GM12878 (cell line): ENCODE measurements around the gene KRTAP10-6. TPM values are rescaled to one million over a fixed set of nuclear protein-coding genes. Genes with fewer than 3 reads are reported as not detected.

ENCODE experiments used
- ATAC-seq: fragments of 200-7000 bp; cut with Tn5 transposase; 3 replicates; pipeline ENCODE4 v1.9.1; 2020; ENCODE audit warnings: mild to moderate bottlenecking, moderate library complexity
- BruUV-seq: library from RNA; stranded (reverse); fragments of 400-500 nt; replicated peaks from 2 replicates; lab custom pipeline; 2021; lab: Mats Ljungman, UMichigan
- CTCF ChIA-PET: fragments of 300-600 bp; sonication (Branson Sonifier 250); formaldehyde crosslinking; extraction: SDS; loops from one replicate; lab custom pipeline; 2021; ENCODE audit warnings: inconsistent platforms; lab: Yijun Ruan, JAX
- POLR2A ChIA-PET: fragments of 350-600 bp; formaldehyde crosslinking; extraction: SDS; loops from one replicate; lab custom pipeline; 2021; ENCODE audit warnings: inconsistent platforms; lab: Charles Lee
- RAD21 ChIA-PET: fragments of 300-600 bp; sonication (Branson Sonifier 250); formaldehyde crosslinking; loops from one replicate; lab custom pipeline; 2023; ENCODE audit warnings: antibody characterized with exemption; ENCODE audit not compliant: unreplicated experiment; lab: Charles Lee
- SMC1A ChIA-PET: fragments of 300-600 bp; sonication (Branson Sonifier 250); formaldehyde crosslinking; loops from one replicate; lab custom pipeline; 2023; ENCODE audit not compliant: unreplicated experiment, uncharacterized antibody; lab: Charles Lee
- DNase-seq: peaks from one replicate; pipeline ENCODE4 v3.0.0-alpha.2; 2011; ENCODE audit warnings: low read depth, low spot score
- FAIRE-seq: peaks from 3 replicates; lab custom pipeline; 2011; peaks lifted over from hg19 to GRCh38; lab: Jason Lieb, UNC
- H2AFZ ChIP-seq: 2 replicates; pipeline ENCODE4 v1.6.0; 2011; ENCODE audit warnings: low read depth, low read length, control low read depth; ENCODE audit not compliant: control insufficient read depth
- H3K27ac ChIP-seq: 2 replicates; pipeline ENCODE4 v1.5.1; 2011; ENCODE audit warnings: control low read depth; ENCODE audit not compliant: control insufficient read depth, insufficient read depth
- H3K27me3 ChIP-seq, 2 experiments: replicated peaks in 1 of 2; 2 replicates each; pipeline versions ENCODE4 v1.6.0 to v1.6.1; 2011; ENCODE audit warnings: low read length in 1 of 2; ENCODE audit not compliant: control insufficient read depth in 2 of 2, insufficient read depth in 2 of 2
- H3K36me3 ChIP-seq, 2 experiments: 2 replicates each; pipeline ENCODE4 v1.5.1; 2011; ENCODE audit warnings: low read length in 1 of 2; ENCODE audit not compliant: control insufficient read depth in 2 of 2, insufficient read depth in 2 of 2
- H3K4me1 ChIP-seq: 2 replicates; pipeline ENCODE4 v1.6.1; 2011; ENCODE audit warnings: mild to moderate bottlenecking, low read length, moderate library complexity, mixed read lengths; ENCODE audit not compliant: control insufficient read depth, insufficient read depth
- H3K4me2 ChIP-seq: 2 replicates; pipeline ENCODE4 v1.6.0; 2011; ENCODE audit warnings: control low read depth; ENCODE audit not compliant: control insufficient read depth, insufficient read depth
- H3K4me3 ChIP-seq: fragments of 200-600 bp; sonication (generic); 2 replicates; pipeline ENCODE4 v1.5.1; 2016
- H3K79me2 ChIP-seq: 2 replicates; pipeline ENCODE4 v1.6.0; 2011; ENCODE audit warnings: low read length; ENCODE audit not compliant: control insufficient read depth, insufficient read depth
- H3K9ac ChIP-seq: 2 replicates; pipeline ENCODE4 v1.8.0; 2011; ENCODE audit warnings: low read length, control low read depth, mixed read lengths; ENCODE audit not compliant: control insufficient read depth, insufficient read depth
- H3K9me3 ChIP-seq: replicated peaks from 3 replicates; pipeline ENCODE4 v1.5.1; 2011; ENCODE audit warnings: mild to moderate bottlenecking, low read length; ENCODE audit not compliant: control insufficient read depth, insufficient read depth
- H4K20me1 ChIP-seq: 2 replicates; pipeline ENCODE4 v1.6.0; 2011; ENCODE audit not compliant: control insufficient read depth, insufficient read depth
- ATF2 ChIP-seq: IDR thresholded peaks from 2 replicates; pipeline ENCODE4 v1.6.1; 2012; ENCODE audit warnings: low read length, inconsistent platforms
- CBX3 ChIP-seq: fragments of 200-600 bp; sonication (generic); IDR thresholded peaks from 2 replicates; pipeline ENCODE4 v1.6.1; 2016; ENCODE audit warnings: low read depth, borderline replicate concordance
- E4F1 ChIP-seq: fragments of 450-650 bp; IDR thresholded peaks from 2 replicates; pipeline ENCODE4 v1.6.1; 2018; ENCODE audit warnings: borderline replicate concordance, mild to moderate bottlenecking; ENCODE audit not compliant: partially characterized antibody
- FOXK2 ChIP-seq: fragments of 450-650 bp; IDR thresholded peaks from 2 replicates; pipeline ENCODE4 v1.6.1; 2017; ENCODE audit warnings: mild to moderate bottlenecking, moderate library complexity
- IRF5 ChIP-seq: fragments of 450-650 bp; IDR thresholded peaks from 2 replicates; pipeline ENCODE4 v1.6.1; 2017; ENCODE audit warnings: borderline replicate concordance
- MXI1 ChIP-seq: fragments of 150-350 bp; IDR thresholded peaks from 2 replicates; pipeline ENCODE4 v1.6.1; 2011; ENCODE audit warnings: low read depth, mild to moderate bottlenecking, inconsistent platforms, low read length, improper control_type of control experiment
- RELB ChIP-seq: fragments of 450-650 bp; IDR thresholded peaks from 2 replicates; pipeline ENCODE4 v1.6.1; 2017; ENCODE audit warnings: low read depth, mild to moderate bottlenecking, moderate library complexity
- SIX5 ChIP-seq: IDR thresholded peaks from 2 replicates; pipeline ENCODE4 v1.6.1; 2011; ENCODE audit warnings: mild to moderate bottlenecking, low read depth, low read length, moderate library complexity; ENCODE audit not compliant: severe bottlenecking
- ZZZ3 ChIP-seq: IDR thresholded peaks from 2 replicates; pipeline ENCODE4 v1.6.1; 2011; ENCODE audit warnings: low read depth; ENCODE audit not compliant: control insufficient read depth, insufficient read length
- WGBS: methylation state at CpG from one replicate; pipeline ENCODE4 v1.1.6; 2016; ENCODE audit warnings: low lambda C conversion rate; ENCODE audit not compliant: insufficient replicate concordance, insufficient coverage; ENCODE audit errors: missing lambda C conversion rate; 5-methylcytosine and 5-hydroxymethylcytosine counted together
- in situ Hi-C: fragments of 300-500 bp; cut with MboI; formaldehyde crosslinking; loops from 9 replicates; pipeline ENCODE4 v1.14.3; 2018; ENCODE audit warnings: mixed read lengths
- intact Hi-C: fragments of 100-400 bp; cut with micrococcal nuclease; formaldehyde crosslinking; loops from one replicate; pipeline ENCODE4 v1.14.2; 2022; ENCODE audit not compliant: unreplicated experiment
- polyA plus RNA-seq, 11 experiments: library from polyadenylated mRNA; depleted of rRNA in 4 of 11; unstranded in 6 of 11; stranded (reverse) in 5 of 11; fragments of >200 nt; fragmentation: Nextera tagmentation in 4 of 11; fragmentation: Illumina TruSeq in 1 of 11; extraction: Ambion mirVana in 4 of 11; extraction: Trizol in 1 of 11; gene quantifications; 1 replicate in 1 of 11; 2 replicates in 10 of 11; pipeline versions ENCODE4 v1.2.1 to v1.2.3, GENCODE V29; 2011 to 2016; ENCODE audit warnings: inconsistent platforms in 2 of 11, missing spikeins in 2 of 11, low read depth in 1 of 11
- total RNA-seq, 4 experiments: library from RNA; depleted of rRNA in 3 of 4; stranded (reverse); fragments of >200 nt in 3 of 4; fragmentation: Illumina TruSeq in 1 of 4; extraction: Trizol in 1 of 4; gene quantifications; 2 replicates each; pipeline versions ENCODE4 v1.2.1 to v1.2.3, GENCODE V29; 2013 to 2021

KRTAP10-6 gene
- total and polyA plus RNA-seq, 10 of the 15 experiments (the other 5 are each of a cell fraction or from before 2014, with no cell fraction given), result not detected

GRCh38 chr21:44571296-44571695 is 21.0 kb downstream of the KRTAP10-6 start (continued):
- no peak for TF ChIP-seq E4F1

- no peak for FAIRE-seq
- Histone ChIP-seq H3K27me3 (no peaks in the 10 kb centered on the region), H3K9me3 (no peaks in the 10 kb centered on the region; the same call in 2 of the 3 replicates), H3K36me3 (no peaks in the 10 kb centered on the region), H3K79me2 (no peaks in the 10 kb centered on the region), H4K20me1 (no peaks in the 10 kb centered on the region), H3K4me1 (no peaks in the 10 kb centered on the region), H3K27ac (no peak overlapping the region), H3K4me3 (no peak overlapping the region), H3K4me2 (no peak overlapping the region), H2AFZ (no peak overlapping the region), H3K9ac (no peak overlapping the region)
- ChIA-PET RAD21 (no interaction called here), CTCF (no interaction called here), SMC1A (no interaction called here), POLR2A (no interaction called here)
- no TSS peak for BruUV-seq
- no peak for ATAC-seq
- in situ Hi-C loops (no loop called here), intact Hi-C loops (no loop called here)
- TF ChIP-seq ATF2 (no peak), MXI1 (no peak), RELB (no peak), IRF5 (no peak), CBX3 (no peak), SIX5 (no peak), FOXK2 (no peak), ZZZ3 (no peak)
- WGBS, result 61% methylated on average over 12 of the region's 12 CpGs
- no peak for DNase-seq
These were observed 22.3 kb downstream of the KRTAP10-6 start for GRCh38 chr21:44569861-44570517.
